Astrocyte (in vitro differentiated cells and primary cell): Measurements from ENCODE around the gene RMND5A.

Experiments
- CTCF ChIP-seq: IDR thresholded peaks from 2 replicates; pipeline ENCODE4 v1.5.1; 2011; ENCODE audit warnings: low read depth, mild to moderate bottlenecking, inconsistent platforms, low read length, moderate library complexity; ENCODE audit not compliant: insufficient read depth
- EZH2 ChIP-seq: IDR thresholded peaks from 2 replicates; pipeline ENCODE4 v1.6.1; 2012; ENCODE audit warnings: mild to moderate bottlenecking, low read length, inconsistent platforms; ENCODE audit not compliant: insufficient read depth

GRCh38 chr2:86783615-86784339 is 63.7 kb downstream of the RMND5A start:
- no peak for TF ChIP-seq CTCF
- TF ChIP-seq EZH2, result no peak
